AG09319 (cell line): Measurements from ENCODE around the gene TTC23.

Experiments
- DNase-seq: peaks from one replicate; pipeline ENCODE4 v3.0.0-alpha.2; 2010; ENCODE audit warnings: low read depth; ENCODE audit errors: extremely low read depth
- TF ChIP-seq, protein P1 (sequence below): IDR thresholded peaks from 2 replicates; pipeline ENCODE4 v1.5.1; 2011; ENCODE audit warnings: low read depth, mild to moderate bottlenecking, inconsistent platforms, low read length, moderate library complexity

TTC23 gene

DNA sequence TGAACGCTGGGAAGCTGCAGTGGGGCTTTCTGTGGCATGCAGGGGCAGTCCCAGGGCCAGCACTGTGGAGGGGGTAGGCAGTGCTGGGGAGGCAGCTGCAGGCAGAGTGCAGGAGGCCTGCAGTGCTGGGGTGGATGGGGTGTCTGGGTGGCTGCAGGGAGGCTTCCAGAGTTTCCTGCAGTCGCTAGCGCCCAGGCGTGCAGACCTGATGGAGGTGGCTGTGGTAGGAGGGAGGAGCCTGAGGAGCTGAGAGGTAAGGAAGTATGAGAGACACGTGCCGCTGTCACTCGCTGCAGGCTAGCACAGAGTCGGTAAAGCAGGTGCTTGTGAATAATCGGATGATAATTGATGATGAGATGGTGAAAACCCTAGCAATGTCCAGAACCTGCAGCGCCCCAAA, 128.2 kb downstream of the TTC23 start:
- no peak for DNase-seq
- TF ChIP-seq, protein P1, sequence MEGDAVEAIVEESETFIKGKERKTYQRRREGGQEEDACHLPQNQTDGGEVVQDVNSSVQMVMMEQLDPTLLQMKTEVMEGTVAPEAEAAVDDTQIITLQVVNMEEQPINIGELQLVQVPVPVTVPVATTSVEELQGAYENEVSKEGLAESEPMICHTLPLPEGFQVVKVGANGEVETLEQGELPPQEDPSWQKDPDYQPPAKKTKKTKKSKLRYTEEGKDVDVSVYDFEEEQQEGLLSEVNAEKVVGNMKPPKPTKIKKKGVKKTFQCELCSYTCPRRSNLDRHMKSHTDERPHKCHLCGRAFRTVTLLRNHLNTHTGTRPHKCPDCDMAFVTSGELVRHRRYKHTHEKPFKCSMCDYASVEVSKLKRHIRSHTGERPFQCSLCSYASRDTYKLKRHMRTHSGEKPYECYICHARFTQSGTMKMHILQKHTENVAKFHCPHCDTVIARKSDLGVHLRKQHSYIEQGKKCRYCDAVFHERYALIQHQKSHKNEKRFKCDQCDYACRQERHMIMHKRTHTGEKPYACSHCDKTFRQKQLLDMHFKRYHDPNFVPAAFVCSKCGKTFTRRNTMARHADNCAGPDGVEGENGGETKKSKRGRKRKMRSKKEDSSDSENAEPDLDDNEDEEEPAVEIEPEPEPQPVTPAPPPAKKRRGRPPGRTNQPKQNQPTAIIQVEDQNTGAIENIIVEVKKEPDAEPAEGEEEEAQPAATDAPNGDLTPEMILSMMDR, result no peak

DNA sequence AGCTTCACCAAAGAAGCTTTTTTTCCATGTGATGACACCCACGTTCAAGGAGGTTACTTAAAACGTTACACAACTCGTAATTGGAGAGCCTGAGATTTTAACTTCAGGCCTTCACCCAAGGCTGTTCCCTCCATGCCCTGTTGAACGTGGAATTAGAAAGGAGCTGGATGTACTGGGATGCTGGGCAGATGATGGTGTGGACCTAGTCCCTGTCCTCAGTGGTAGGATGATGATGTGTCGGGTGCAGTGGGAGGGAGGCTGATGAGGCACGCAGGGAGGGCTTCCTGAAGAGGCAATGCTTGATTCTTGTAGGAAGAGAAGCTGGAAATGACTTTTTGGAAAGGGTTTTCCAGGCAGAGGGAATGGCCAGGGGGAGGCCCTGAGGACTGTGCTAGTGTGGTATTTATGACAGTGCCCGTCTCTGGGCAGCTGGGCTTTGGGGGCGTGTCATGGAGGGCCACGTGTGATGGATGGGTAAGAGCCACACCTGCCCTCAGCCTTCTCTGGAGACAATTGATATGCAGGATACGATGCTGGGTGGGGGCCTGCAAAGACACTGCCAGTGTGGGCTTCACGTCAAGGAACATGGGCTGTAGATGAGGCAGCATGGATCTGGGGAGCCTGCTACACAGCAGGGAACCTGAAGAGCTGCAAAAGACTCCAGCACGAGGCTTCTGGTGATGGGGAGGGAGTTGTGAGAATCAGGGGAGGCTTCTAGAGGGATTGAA, 129.2 kb downstream of the TTC23 start:
- DNase-seq, result no peak
- TF ChIP-seq, protein P1, result no peak

DNA sequence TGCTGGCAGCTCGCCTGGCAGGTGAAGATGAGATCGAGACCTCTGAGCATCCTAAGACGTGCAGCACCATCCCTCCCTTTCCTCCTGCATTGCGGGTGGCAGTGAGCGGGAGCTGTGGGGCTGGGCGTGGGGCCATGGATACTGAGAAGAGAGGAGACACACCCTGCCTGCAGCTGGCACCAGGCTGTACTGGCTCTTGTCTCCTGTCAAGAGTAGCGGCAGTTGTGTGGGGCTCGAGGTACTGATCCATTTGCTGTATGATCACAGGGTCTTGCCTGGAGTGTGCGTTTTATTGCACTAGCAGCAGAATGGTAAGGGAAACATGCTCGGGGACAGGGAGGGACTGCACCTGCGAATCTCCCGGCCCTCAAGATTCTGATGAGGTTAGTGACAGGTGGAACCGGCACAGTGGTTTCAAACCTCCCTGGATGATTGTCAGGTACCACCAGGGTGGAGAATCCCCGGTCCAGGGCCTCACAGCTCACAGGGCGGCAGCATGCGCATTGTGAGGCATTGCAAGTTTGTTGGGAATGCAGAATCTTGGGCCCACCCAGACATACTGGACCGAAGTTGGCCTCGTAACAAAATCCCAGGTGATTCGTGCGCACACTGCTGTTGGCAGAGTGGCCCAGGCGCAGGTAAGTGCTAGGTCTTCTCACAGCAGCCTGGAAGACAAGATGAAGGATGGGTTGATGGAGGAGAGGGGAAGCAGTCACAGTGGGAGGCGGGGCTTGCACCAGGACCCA, 130.4 kb downstream of the TTC23 start:
- DNase-seq, result no peak
- TF ChIP-seq, protein P1, result no peak

DNA sequence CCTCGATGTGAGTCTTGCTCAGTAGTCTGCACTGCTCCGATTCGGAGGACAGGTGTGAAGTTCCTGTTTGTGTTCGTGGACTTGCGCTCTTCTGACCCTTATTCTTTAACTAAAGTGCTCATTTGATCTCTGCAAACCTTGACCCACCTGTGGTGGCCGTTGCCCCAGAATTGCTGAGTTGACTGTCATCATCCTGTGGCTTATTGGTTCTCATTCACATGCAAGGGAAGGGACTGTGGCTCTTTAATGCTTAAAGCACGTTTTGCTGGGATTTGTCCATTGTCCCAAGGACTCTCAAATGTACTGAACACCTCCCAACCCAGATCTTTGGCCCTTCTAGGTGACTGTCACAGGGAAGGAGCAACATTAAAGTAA, 131.1 kb downstream of the TTC23 start:
- TF ChIP-seq, protein P1, result no peak

DNA sequence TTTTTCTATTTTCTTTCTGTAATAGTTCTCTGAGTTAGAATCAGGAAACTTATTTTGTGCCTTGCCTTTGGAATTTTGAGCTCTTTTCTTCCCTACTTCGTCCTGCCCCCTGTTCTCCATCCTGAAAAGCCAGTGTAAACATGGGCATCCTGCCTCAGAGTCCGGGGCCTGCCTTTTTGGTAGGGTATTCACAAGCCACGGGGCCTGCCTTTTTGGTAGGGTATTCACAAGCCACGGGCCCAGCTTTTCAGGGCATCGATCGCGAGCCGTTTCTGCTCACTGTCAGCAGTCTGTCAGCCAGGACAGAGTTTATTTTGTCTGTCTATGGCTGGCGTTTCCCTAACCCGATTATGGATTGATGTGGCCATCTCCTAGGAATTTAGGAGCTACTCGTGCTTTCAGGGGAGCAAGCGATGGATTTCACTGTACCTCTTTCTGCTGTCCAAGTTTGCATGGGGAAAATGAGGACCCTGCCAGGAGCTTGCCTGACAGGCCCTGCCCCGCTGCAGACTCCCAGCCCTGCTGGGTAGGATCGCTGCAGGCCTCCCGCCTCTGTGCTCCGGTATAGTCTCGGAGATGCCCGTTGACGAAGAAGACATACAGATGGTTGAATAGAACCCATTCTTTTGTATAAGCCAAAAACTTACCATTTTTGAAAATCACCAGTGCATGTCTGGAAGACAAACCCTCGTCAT, 131.7 kb downstream of the TTC23 start:
- TF ChIP-seq, protein P1, result no peak
- DNase-seq, result no peak

More for the DNA sequence above, 131.1 kb downstream of the TTC23 start:
- no peak for DNase-seq

DNA sequence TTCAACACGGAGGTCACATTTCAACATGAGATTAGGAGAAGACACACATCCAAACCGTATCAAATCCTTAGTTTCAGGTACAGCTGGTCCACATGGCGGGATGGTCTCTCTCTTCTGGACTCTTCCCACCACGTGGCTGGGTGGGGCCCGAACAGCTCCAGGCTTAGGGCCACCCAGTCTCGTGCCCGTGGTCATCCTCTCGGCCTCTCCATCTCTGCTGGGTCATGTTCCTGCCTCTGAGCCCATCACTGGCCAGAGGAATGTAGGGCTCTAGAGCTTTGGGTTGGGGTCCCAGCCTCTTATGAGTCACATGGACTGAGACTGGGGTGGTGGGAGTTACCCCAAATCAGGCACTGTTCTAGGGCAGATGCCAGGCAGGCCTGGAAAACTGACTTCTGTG, 132.3 kb downstream of the TTC23 start:
- no peak for DNase-seq
- TF ChIP-seq, protein P1, result no peak
